Erythroblast (primary cell): Measurements from ENCODE around the gene ZCCHC9.

ENCODE experiments used
- GATA1 ChIP-seq: IDR thresholded peaks from 2 replicates; pipeline ENCODE4 v1.6.1; 2011; ENCODE audit warnings: low read depth, mild to moderate bottlenecking, control low read depth, low read length, moderate library complexity
- POLR2A ChIP-seq: IDR thresholded peaks from 2 replicates; pipeline ENCODE4 v1.6.1; 2011; ENCODE audit warnings: mild to moderate bottlenecking, low read length

DNA sequence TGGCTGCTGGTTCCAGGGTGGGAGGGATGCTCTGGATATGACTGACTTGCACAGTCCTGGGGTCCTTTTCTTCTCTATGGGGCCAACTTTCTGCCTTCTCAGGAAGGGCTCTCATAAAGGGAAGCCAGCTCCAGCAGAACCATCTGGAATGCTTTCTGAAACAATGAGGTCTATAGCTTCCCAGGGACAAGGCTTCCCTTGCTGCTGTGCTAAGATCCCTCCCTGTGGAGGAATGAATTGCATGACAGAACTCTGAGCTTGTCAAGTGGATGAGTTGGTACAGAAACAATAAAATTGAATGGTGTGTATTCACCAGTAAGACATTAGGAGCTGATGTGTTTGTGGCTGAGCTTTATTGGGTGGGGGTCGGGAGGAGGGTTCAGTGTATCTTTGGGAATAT lies 48.5 kb upstream of the ZCCHC9 start:
- TF ChIP-seq POLR2A, result no peak
- no peak for TF ChIP-seq GATA1
